Neuron (in vitro differentiated cells): ENCODE results near the gene RHBDF2.

Experiments
- H2AFZ ChIP-seq: one replicate; pipeline ENCODE4 v1.6.1; 2013; ENCODE audit warnings: low read depth, mild to moderate bottlenecking, inconsistent platforms, low read length, moderate library complexity
- H3K27me3 ChIP-seq: one replicate; pipeline ENCODE4 v1.6.1; 2013; ENCODE audit warnings: low read length; ENCODE audit not compliant: insufficient read depth
- H3K36me3 ChIP-seq: one replicate; pipeline ENCODE4 v1.6.1; 2013; ENCODE audit warnings: low read length; ENCODE audit not compliant: insufficient read depth
- H3K4me1 ChIP-seq: one replicate; pipeline ENCODE4 v1.6.1; 2013; ENCODE audit warnings: low read length; ENCODE audit not compliant: insufficient read depth
- H3K4me3 ChIP-seq: 2 replicates; pipeline ENCODE4 v1.5.1; 2013; ENCODE audit warnings: mild to moderate bottlenecking, low read length, moderate library complexity
- H3K9me3 ChIP-seq: one replicate; pipeline ENCODE4 v1.6.1; 2013; ENCODE audit warnings: low read length

RHBDF2 gene

GRCh38 chr17:76458580-76459490 lies 42.4 kb downstream of the RHBDF2 start:
- Histone ChIP-seq H3K4me1 (no peaks in the 10 kb centered on the region), H3K4me3 (no peak overlapping the region), H3K9me3 (no peaks in the 10 kb centered on the region), H3K27me3 (peaks cover 9% of the 10 kb centered on the region), H3K36me3 (no peaks in the 10 kb centered on the region), H2AFZ (no peak overlapping the region)

GRCh38 chr17:76453431-76453743 lies 47.8 kb downstream of the RHBDF2 start:
- H2AFZ ChIP-seq: peak overlapping the region; percentile 84
- H3K4me1 ChIP-seq: peaks cover 20% of the 10 kb centered on the region
- H3K9me3 ChIP-seq: no peaks in the 10 kb centered on the region
- no peaks in the 10 kb centered on the region for H3K27me3 ChIP-seq
- peak overlapping the region; percentile 86 for H3K4me3 ChIP-seq
- no peaks in the 10 kb centered on the region for H3K36me3 ChIP-seq

- Histone ChIP-seq H3K4me3 (peak within 1 kb of the TSS; percentile 86), H2AFZ (peak within 1 kb of the TSS; percentile 84), H3K27me3 (no peaks in the 10 kb centered on the region), H3K9me3 (no peaks in the 10 kb centered on the region), H3K36me3 (no peaks in the 10 kb centered on the region), H3K4me1 (peaks cover 20% of the 10 kb centered on the region)
These were observed 48.4 kb downstream of the RHBDF2 start, which contains the start of gene UBE2O for GRCh38 chr17:76452660-76453430. TSS of gene UBE2O (minus strand) at chr17:76453152. CDS start at chr17:76453141, 11 bp downstream.

- Histone ChIP-seq H3K4me3 (peak overlapping the region; percentile 86), H3K9me3 (no peaks in the 10 kb centered on the region), H3K36me3 (no peaks in the 10 kb centered on the region), H3K4me1 (peaks cover 23% of the 10 kb centered on the region), H3K27me3 (no peaks in the 10 kb centered on the region), H2AFZ (no peak overlapping the region)
These were observed 49.0 kb downstream of the RHBDF2 start for GRCh38 chr17:76452127-76452659.

- peak overlapping the region; percentile 86 for H3K4me3 ChIP-seq
- peaks cover 30% of the 10 kb centered on the region for H3K4me1 ChIP-seq
- H3K27me3 ChIP-seq: no peaks in the 10 kb centered on the region
- no peaks in the 10 kb centered on the region for H3K36me3 ChIP-seq
- no peaks in the 10 kb centered on the region for H3K9me3 ChIP-seq
- H2AFZ ChIP-seq: no peak overlapping the region
These were observed 49.7 kb downstream of the RHBDF2 start for GRCh38 chr17:76451506-76451905.

- Histone ChIP-seq H3K9me3 (no peaks in the 10 kb centered on the region), H3K36me3 (no peaks in the 10 kb centered on the region), H2AFZ (no peak overlapping the region), H3K4me1 (peaks cover 54% of the 10 kb centered on the region), H3K27me3 (no peaks in the 10 kb centered on the region), H3K4me3 (no peak overlapping the region)
These were observed 52.1 kb downstream of the RHBDF2 start for GRCh38 chr17:76449126-76449525.

- Histone ChIP-seq H3K9me3 (no peaks in the 10 kb centered on the region), H3K36me3 (no peaks in the 10 kb centered on the region), H3K4me3 (no peak overlapping the region), H3K27me3 (no peaks in the 10 kb centered on the region), H3K4me1 (peaks cover 55% of the 10 kb centered on the region), H2AFZ (no peak overlapping the region)
These were observed 53.1 kb downstream of the RHBDF2 start for GRCh38 chr17:76447931-76448652.

- no peaks in the 10 kb centered on the region for H3K36me3 ChIP-seq
- no peak overlapping the region for H2AFZ ChIP-seq
- no peaks in the 10 kb centered on the region for H3K9me3 ChIP-seq
- H3K4me1 ChIP-seq: peaks cover 59% of the 10 kb centered on the region
- no peak overlapping the region for H3K4me3 ChIP-seq
- H3K27me3 ChIP-seq: no peaks in the 10 kb centered on the region
These were observed 54.6 kb downstream of the RHBDF2 start for GRCh38 chr17:76446449-76447231.

- no peak overlapping the region for H2AFZ ChIP-seq
- no peaks in the 10 kb centered on the region for H3K9me3 ChIP-seq
- H3K4me1 ChIP-seq: peaks cover 59% of the 10 kb centered on the region
- no peaks in the 10 kb centered on the region for H3K27me3 ChIP-seq
- H3K4me3 ChIP-seq: no peak overlapping the region
- no peaks in the 10 kb centered on the region for H3K36me3 ChIP-seq
These were observed 55.4 kb downstream of the RHBDF2 start for GRCh38 chr17:76445697-76446448.

GRCh38 chr17:76444518-76445311 lies 56.5 kb downstream of the RHBDF2 start:
- peak overlapping the region; percentile 7 for H3K4me3 ChIP-seq
- peaks cover 54% of the 10 kb centered on the region for H3K4me1 ChIP-seq
- H3K36me3 ChIP-seq: no peaks in the 10 kb centered on the region
- H3K27me3 ChIP-seq: no peaks in the 10 kb centered on the region
- no peaks in the 10 kb centered on the region for H3K9me3 ChIP-seq
- no peak overlapping the region for H2AFZ ChIP-seq
